RPMI7951 (cell line): Measurements from ENCODE around the gene STK11IP. TPM values are rescaled to one million over a fixed set of nuclear protein-coding genes. Genes with fewer than 3 reads are reported as not detected.
A peak's percentile ranks its signal among the peaks of the same experiment; 100 is the strongest.

ENCODE experiments used
- DNase-seq: peaks from one replicate; pipeline ENCODE4 v3.0.0-alpha.2; 2012; ENCODE audit warnings: low read depth
- total RNA-seq: library from RNA; depleted of rRNA; stranded (reverse); fragments of >200 nt; shearing (Covaris generic); gene quantifications from 2 replicates; pipeline ENCODE4 v1.2.3, GENCODE V29; 2014

STK11IP gene
- total RNA-seq, 1 experiment from 2014 or later, result 20.7 TPM

GRCh38 chr2:219562049-219563020, 35.3 kb upstream of the STK11IP start:
- DNase-seq, result no peak

GRCh38 chr2:219563271-219563928, 34.3 kb upstream of the STK11IP start:
- no peak for DNase-seq

GRCh38 chr2:219565130-219566080, 32.3 kb upstream of the STK11IP start:
- no peak for DNase-seq

- no peak for DNase-seq
Observed at GRCh38 chr2:219566640-219567039, 31.0 kb upstream of the STK11IP start.

GRCh38 chr2:219567131-219567530, 30.5 kb upstream of the STK11IP start:
- DNase-seq, result no peak

GRCh38 chr2:219567791-219568361, 29.8 kb upstream of the STK11IP start:
- DNase-seq, result no peak

GRCh38 chr2:219569041-219569440, 28.6 kb upstream of the STK11IP start:
- peak; percentile 60 for DNase-seq

- DNase-seq, result no peak
Observed at GRCh38 chr2:219569635-219570034, 28.0 kb upstream of the STK11IP start.

- DNase-seq, result peak; percentile 47
Observed at GRCh38 chr2:219570194-219570923, 27.3 kb upstream of the STK11IP start.

GRCh38 chr2:219570924-219571310, 26.7 kb upstream of the STK11IP start:
- peak; percentile 28 for DNase-seq

GRCh38 chr2:219571311-219572236, 26.1 kb upstream of the STK11IP start, which contains the start of gene OBSL1:
OBSL1 (minus strand) TSS chr2:219571539; CDS start chr2:219571232, 307 bp downstream.
- peak; percentile 86 for DNase-seq

- DNase-seq, result no peak
Observed at GRCh38 chr2:219572237-219573001, 25.2 kb upstream of the STK11IP start, which contains the start of gene INHA. INHA (plus strand) TSS chr2:219572310; CDS start chr2:219572375, 65 bp downstream.

- no peak for DNase-seq
Observed at GRCh38 chr2:219573166-219573565, 24.5 kb upstream of the STK11IP start.

- no peak for DNase-seq
Observed at GRCh38 chr2:219574484-219575311, 23.0 kb upstream of the STK11IP start.

- no peak for DNase-seq
Observed at GRCh38 chr2:219575566-219576504, 21.8 kb upstream of the STK11IP start.
